VCaP (cell line): ENCODE measurements around the gene GNB1L.

ENCODE experiments used
- H3K27ac ChIP-seq: fragments of 450-650 bp; 2 replicates; pipeline ENCODE4 v1.5.1; 2017
- CTCF ChIP-seq: fragments of 450-650 bp; conservative IDR thresholded peaks from 2 replicates; pipeline ENCODE4 v1.5.1; 2017; ENCODE audit warnings: mild to moderate bottlenecking, moderate library complexity

GNB1L gene

GRCh38 chr22:19869497-19870152 is 15.0 kb upstream of the GNB1L start:
- H3K27ac ChIP-seq = no peak overlapping the region
- no peak for TF ChIP-seq CTCF

- no peak overlapping the region for H3K27ac ChIP-seq
- TF ChIP-seq CTCF = no peak
Observed at GRCh38 chr22:19868773-19869471, 14.2 kb upstream of the GNB1L start.

- no peak for TF ChIP-seq CTCF
- H3K27ac ChIP-seq = no peak overlapping the region
Observed at GRCh38 chr22:19868333-19868732, 13.7 kb upstream of the GNB1L start.

- no peak for TF ChIP-seq CTCF
- no peak overlapping the region for H3K27ac ChIP-seq
Observed at GRCh38 chr22:19867617-19868016, 12.9 kb upstream of the GNB1L start.

- H3K27ac ChIP-seq = no peak overlapping the region
- no peak for TF ChIP-seq CTCF
Observed at GRCh38 chr22:19866665-19867009, 12.0 kb upstream of the GNB1L start.

- no peak for TF ChIP-seq CTCF
- no peak overlapping the region for H3K27ac ChIP-seq
Observed at GRCh38 chr22:19865141-19865829, 10.6 kb upstream of the GNB1L start.

GRCh38 chr22:19864538-19865106 is 9.9 kb upstream of the GNB1L start:
- TF ChIP-seq CTCF = no peak
- no peak overlapping the region for H3K27ac ChIP-seq
